Measurements from ENCODE around the gene HYPK.

Gene HYPK, protein sequence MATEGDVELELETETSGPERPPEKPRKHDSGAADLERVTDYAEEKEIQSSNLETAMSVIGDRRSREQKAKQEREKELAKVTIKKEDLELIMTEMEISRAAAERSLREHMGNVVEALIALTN

DNA sequence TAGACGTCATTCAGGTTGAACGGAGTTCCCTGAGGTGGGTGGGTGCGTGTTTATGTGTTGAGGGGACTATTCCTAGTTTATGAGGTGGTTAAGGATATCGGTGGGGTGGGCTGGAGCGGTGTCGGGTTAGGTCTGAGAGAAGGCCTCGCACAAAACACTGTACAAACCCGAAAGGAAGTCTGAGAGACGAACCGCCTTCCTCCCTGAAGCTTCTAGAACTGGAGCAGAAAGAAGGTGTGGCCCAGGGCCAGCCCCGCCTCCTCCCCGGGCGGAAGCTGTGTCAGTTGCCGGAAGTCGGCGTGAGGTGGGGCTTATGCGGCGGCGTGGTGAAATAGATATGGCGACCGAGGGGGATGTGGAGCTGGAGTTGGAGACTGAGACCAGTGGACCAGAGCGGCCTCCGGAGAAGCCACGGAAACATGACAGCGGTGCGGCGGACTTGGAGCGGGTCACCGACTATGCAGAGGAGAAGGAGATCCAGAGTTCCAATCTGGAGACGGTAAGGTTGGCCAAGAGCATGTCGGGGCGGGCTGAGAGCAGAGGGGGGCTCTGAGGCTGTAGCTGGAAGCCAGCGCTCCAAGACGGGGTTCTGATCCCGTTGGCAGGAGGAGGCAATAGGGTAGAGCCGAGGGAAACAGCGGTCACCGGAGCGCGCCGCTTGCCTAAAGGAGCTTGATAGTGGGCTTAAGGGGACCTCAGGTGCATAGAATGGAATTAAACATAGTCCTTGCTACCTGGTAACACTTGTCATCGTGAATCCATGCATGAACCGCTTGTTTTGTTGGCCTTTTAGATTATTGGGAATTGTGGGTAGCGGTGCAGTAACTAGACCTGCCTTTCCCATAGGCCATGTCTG is at the start of gene HYPK:
TSS of gene HYPK (plus strand) at position 314 of the 856 bp plus-strand sequence. CDS start at position 338, 24 bp downstream.
- ATAC-seq, result peak; percentile 97
- DNase-seq, result peak; percentile 91

DNA sequence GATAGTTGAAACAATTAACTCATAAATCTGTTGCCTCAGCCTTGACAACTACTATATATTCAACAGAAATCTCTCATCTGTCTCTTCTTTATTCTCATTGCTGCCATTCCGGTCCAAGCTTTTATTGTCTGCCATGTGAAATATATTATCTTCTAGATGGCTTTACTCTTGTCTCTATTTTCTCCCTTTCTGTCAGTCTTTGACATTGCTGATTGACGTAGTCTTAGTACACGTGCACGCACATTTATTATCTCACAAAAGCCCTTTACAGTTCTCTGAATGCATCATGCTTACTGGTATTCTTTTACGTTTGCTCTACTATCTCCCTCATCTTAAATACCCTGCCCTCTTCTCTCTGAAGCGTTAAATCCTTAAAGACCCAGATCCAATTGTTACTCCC is 48.5 kb upstream of the HYPK start:
- no peak for DNase-seq

DNA sequence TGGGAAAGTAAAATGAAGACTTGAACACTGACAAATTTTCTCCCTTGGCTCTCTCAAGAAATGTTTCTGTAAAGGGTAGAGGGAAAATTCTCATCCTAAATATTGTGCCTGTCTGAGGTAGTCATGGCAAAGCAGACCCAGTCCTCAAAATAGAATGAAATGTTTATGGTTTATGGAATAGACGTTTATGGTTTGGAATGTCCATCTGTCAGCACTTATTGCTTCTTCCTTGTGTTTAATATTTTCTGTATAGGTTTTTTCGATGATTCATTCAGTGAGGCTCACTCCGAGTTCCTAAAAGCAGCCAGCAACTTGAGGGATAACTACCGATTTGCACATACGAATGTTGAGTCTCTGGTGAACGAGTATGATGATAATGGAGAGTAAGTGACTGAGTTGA is 37.6 kb upstream of the HYPK start:
- DNase-seq, result no peak

More for the DNA sequence above, 48.5 kb upstream of the HYPK start:
- no peak for ATAC-seq

DNA sequence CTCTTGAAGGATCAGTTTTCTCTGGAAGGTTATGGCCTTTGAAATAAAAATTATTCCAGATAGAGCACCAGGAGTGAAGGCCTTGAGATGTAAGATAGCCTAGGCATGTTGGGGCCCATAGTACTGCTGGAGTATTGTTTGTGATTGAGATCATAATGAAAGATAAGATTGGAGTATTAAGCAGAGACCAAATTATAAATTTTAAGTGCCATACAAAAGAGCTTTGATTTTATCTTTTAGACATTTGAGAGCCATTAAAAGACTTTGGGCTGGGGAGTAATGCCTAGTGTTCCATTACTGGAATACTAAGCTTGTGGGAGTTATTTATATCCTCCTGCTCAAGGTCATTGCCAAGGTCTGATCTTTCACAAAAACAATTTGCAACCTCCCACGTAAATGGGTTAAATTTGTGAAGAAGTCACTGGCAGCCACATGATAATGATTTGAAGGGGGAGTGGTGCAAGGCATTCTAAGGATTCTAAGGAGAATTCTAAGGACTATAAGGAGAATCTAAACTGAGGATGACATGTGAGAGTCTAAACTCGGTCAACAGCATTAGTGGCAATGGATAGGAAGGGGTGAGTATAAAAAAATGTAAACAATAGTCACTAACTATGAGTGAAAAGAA is 36.5 kb upstream of the HYPK start:
- no peak for ATAC-seq
- DNase-seq, result no peak

More for the DNA sequence above, 37.6 kb upstream of the HYPK start:
- ATAC-seq, result no peak

DNA sequence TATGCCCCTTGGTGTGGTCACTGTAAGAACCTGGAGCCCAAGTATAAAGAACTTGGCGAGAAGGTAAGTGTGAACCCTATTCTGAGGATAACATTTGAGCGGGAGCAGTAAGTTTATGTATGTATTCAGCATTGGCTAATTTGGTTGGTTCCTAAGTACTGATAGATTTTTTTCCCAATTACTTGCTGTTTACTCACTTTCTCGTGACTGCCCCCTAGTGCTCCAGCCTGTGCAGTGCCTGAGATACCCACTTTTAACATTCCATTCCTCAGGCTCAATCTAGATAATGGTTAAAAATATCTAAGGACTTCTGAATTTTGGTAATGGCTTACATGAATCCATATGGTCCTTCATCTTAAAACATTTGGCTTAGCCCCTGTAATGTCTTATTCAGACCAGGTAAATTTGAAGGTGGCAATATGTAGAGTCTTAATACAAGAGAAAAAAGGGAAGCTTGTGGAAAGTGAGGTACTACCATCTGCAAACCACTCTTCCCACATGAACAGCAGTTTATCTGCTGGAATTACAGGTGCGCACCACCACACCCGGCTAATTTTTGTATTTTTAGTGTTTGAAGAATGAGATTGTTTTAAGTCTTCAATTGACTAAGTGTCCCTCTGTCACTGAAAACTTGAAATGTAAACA is 30.7 kb upstream of the HYPK start:
- ATAC-seq (peak; percentile 56), DNase-seq (peak; percentile 74)

DNA sequence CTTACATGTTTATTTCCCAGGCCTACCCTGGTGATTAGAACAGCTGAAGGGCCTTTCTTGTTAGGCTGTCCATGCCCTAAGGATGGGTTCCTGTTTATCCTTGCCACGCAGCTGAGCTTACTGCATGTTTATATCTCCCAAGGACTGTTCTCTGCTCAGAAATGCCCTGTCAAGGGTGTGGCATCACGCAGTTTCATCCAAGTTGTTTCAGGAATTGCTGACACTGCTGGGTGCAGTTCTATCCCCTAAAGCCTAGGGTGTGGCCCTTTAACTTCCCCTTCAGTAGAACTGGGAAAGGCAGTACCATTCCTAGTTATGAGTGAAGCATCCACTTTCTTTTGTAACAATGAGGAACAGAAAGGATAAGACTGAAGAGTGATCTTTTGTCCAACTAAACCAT is 28.6 kb upstream of the HYPK start:
- ATAC-seq, result no peak
- no peak for DNase-seq

DNA sequence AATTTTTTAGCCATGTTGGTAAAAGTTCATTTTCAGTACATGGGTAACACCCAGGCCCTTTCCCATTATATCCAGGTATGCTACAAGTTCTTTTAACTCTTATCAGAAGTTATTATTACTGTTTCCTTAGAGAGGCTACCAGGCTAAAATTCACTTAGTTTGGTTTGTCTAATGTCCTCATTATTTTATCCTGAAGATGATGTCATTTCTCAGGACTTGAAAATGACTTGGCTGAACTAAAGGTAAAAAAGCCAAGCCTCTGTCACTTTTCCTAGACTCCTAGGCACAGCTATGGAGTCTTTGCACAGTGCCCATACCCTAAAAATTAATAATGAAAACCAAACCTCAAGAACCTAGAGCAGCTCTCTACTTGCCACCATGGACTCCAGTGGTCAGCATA is 27.8 kb upstream of the HYPK start:
- ATAC-seq (no peak), DNase-seq (no peak)

DNA sequence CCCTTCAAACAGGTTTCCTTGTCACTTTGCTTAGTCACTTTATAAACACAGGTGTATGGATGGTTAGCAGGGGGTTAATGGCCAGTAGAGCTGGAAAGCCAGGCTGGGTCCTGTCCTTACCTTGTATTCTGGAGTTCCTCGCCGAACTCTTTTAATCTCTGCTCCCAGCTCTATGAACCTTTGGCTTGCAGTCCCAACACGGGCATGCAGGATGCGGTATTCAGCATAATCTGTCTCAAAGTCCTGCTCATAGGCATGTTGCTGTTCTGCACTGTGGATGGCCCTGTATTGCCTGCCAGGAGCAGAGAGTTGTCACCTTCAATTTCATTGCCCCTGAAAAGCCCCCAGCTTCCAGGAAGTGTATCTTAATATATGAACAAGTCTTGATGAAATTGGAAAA is 26.3 kb upstream of the HYPK start:
- ATAC-seq (no peak), DNase-seq (no peak)

DNA sequence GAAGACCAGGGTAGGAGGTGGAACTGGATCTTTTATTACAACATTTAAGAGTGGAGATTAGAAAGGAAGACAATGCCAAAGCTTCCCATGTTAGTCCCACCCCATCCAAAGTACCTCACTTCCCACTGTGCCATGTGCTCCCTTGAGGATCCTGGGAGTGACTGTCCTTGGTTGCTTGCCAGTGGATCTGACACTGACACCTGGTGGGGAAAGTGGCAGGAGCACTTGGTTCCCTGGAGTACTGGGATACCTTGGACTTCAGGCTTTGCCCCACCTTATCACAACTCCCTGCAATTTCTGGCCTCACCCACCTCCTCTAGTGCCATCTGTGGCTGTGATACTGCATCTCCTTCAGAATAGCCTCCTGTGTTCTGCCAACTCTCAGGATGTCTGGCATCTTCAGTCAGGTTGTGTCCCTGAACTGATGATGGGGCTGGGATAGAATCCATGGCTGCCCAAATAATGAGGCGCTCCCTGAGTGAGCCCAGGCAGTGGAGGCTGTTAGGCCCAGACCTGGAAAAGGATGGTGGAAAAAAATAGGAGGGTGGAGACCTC is 24.9 kb upstream of the HYPK start:
- ATAC-seq (no peak), DNase-seq (no peak)

DNA sequence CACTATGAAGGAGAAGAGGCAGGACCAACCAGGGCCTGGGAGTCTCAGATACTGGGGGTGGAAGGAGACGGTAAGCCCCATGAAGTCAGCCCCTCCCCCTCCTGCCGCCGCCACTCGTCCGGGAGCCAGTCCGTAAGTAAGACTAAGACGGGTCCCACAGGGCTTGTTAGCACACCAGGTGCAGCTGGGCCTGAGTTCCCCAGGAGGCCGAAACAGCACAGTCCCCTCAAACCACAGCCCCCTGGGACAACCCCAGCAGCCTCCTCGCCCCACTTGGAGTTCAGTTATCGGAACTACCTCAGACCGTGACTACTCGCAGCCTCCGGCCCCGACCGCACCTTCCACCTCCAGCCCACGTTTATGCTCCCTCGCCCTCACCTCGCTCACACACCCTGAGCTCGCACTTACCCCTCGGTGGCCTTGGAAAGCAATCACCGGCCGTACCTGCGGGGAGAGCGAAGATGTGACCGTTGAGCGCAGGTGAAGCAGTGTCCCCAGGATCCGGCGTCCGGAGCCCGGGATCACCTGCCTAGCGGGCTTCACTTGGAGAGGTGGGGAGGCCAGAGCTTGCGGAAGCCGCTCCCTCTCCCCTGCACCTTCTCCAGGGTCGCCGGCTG is 24.2 kb upstream of the HYPK start:
- ATAC-seq (peak; percentile 11), DNase-seq (peak; percentile 59)

DNA sequence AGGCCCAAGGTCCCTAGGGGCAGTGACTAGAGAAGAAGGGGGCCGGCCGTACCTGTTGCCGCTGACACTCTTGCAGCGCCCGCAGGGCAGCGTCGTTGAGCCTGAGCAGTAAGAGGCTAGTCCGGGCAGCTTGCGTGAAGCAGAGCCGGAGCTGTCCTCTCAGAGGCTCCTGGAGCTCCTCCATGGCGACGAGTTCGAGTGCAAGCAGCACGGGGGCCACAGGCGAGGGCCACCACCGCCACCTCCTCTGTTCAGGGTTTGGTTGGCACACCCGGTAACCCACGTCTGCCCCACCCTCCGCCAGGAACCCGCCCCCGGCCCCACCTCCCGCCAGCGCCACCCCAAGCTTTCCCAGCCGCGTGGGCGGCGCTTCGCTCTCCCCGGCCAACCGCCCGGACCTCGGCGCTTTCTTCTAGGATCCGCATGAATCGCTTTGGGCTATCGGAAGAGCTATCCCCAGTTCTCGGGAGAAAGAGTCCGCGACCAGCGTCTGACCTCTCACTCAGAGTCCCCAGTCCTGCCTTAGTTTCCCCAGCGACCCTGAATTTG is 23.6 kb upstream of the HYPK start, which contains the start of gene ELL3:
TSS of gene ELL3 (minus strand) at position 249 of the 549 bp plus-strand sequence. CDS start at position 184, 65 bp downstream.
- peak; percentile 85 for DNase-seq
- ATAC-seq, result peak; percentile 68

DNA sequence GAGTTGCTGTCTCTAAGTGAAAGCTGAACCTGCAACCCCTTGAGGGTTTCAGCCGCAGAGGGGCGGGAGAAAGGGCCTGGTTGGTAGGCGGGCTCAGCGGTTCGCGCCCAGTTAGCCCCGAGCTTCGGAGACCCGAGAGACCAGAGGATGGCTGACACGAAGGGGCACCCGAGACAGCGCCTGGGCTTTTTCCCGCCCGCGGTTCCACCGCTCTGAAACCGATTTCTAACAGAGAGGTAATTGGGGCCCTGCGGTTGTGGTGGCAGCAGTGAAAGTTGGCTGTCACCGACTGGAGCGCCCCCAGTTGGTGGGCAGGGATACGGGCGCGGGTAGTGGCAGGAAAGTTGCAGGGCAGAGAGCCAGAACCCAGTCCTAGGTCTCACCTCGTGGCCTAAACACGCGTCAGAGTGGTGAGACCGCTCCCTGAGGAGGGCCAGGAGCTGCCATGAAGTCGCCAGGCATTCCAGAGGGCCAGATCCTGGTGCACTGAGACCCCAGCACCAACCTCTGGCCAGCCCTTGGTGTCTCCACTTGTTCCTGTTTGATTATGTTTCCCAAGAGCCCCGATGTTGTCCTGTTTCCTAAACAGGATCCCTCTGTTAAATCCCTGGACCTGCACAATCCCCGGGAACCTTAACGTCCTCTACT is 23.0 kb upstream of the HYPK start:
- ATAC-seq, result peak; percentile 90
- DNase-seq, result peak; percentile 92

DNA sequence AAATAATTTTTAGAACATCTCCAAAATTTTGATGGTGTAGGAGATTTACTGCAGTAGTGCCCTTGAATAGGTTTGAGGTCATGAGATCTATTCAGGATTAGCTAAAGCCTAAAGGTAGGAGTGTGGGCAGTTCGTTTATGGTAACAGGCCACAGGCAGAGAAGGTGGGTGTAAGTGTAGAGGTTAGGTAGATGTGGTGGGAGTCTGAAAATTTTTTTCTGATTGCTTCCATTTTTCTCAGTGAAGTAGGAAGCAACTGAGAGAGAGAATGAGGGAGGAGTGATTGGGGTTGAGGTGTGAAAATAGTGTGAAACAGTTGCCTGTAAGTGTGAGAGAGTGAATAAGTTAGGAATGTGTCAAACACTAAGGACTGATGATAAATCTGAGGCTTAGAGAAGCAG is 21.4 kb upstream of the HYPK start:
- DNase-seq (no peak), ATAC-seq (no peak)

DNA sequence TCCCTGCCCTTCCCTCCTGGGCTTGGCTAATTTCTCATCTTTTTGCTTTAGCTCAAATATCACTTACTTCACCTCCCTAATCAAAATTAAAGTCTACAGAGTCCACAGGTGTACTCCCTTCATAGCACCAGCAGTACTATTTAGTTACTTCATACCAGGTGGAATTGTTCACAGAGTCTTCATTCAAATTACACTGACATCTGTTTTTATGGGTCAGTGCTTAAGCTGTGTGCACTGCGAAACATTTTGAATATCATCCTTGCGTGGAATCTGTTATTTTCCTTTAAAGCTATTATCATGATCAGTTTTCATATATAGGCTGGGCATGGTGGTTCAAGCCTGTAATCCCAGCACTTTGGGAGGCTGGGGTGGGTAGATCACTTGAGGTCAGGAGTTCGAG is 11.0 kb upstream of the HYPK start:
- ATAC-seq (no peak), DNase-seq (no peak)

DNA sequence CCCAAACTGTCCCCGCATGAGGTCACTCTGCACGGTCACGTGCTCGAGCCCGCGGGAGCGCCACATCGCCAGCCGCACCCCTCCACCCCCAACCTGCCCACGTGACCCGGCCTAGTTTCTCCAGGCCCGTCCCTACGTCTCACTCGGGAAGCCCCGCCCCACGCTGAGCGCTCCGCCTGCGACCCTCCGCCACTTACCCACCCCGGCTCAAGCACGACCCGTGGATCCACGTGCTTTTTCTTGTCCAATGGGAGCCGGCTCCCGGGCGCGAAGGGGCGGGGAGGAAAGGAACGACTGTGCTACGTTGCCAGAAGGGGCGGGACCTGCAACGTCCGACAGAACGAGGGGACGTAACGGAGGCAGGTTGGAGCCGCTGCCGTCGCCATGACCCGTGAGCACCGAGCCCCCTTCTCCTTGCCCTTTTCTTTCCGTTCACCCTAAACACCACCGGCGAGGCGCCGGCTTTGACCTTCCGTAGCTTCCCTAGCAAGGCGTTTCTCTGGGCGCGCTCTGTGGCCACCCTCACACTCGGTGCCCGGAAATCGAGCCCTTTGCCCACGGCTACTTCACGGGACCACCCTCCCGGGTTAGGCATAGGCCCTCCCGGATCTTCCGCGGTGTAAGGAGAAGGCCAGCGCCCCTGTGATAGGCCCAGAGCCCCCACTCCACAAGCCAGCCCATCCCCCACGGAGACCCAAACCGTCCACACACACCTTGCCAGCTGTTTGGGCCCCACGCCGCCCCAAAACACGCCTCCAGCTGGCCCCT is 8.2 kb upstream of the HYPK start, which contains the start of gene SERF2:
TSS of gene SERF2 (plus strand) at position 328 of the 768 bp plus-strand sequence. CDS start at position 385, 57 bp downstream.
- ATAC-seq, result peak; percentile 96

DNA sequence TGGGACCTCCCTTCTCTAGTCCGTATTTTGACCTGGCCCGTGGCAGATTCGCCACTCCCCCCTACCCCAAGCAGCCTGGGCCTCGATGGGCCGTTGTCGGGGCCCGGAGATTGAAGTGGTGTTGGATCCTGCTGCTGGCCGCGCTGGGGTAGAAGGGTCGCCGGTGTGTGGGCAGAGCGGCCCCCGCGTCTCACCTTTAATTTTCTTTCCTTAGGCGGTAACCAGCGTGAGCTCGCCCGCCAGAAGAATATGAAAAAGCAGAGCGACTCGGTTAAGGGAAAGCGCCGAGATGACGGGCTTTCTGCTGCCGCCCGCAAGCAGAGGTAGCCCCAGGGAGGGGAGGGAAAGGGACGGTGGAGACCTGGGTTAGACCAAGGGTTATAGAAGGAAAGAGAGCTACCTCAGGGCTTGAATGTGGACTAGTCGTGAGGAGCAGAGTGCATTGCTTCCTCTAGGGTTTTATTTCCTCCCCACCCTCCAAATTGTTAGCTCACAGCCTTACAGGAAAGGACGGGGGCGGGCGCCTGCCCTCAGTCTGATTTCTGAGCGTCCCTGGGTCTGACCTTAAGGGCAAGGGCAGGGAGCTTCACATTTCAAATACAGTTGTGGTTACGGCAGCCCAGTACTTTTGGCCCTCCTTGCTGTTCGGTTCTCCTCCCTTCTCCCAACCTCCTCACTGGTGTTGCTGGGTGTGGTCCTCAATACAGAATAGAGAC is 7.5 kb upstream of the HYPK start:
- no peak for ATAC-seq
- peak; percentile 55 for DNase-seq

More for the DNA sequence above, 8.2 kb upstream of the HYPK start, which contains the start of gene SERF2:
- peak; percentile 100 for DNase-seq

DNA sequence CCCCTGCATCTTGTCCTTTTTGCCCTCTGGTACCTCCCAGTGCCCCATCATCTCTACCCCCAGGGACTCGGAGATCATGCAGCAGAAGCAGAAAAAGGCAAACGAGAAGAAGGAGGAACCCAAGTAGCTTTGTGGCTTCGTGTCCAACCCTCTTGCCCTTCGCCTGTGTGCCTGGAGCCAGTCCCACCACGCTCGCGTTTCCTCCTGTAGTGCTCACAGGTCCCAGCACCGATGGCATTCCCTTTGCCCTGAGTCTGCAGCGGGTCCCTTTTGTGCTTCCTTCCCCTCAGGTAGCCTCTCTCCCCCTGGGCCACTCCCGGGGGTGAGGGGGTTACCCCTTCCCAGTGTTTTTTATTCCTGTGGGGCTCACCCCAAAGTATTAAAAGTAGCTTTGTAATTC is 6.8 kb upstream of the HYPK start:
- no peak for DNase-seq
- no peak for ATAC-seq

DNA sequence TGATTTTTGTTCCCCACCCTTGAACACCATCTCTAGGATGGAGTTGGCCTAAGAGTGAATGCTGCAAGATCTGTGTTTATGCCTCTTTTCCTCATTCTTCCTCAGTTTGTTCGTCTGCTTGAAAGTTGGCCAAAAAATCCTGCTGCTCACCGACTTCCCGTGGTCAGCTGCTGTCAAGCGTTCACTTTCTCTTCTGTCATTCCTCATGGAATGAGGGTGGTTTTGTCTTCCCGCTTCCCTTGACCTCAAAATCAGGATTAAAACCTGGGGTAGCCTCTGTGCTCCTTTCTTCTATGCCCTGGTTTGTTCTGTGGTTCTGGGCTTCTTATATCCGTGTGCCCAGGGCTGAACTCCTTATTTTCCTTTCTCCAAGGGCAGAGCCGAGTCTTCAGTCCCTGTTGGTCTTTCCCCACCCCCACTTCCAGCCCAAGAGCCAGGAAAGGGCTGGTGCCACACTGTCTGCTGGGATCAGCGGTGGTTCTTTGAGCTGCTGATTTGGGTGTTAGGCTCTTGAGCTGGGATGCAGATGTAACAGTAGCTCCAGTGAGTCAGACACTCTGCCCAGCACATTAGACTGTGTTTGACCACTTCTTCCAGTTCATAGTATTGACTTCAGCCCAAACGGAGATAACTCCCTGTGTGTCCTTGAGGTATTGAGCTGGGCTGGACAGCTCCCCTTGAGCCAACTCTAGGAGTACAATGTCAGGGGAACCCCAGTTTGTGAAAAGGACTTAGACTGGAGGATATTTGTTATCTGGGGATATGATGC is 5.9 kb upstream of the HYPK start:
- ATAC-seq (no peak), DNase-seq (no peak)

DNA sequence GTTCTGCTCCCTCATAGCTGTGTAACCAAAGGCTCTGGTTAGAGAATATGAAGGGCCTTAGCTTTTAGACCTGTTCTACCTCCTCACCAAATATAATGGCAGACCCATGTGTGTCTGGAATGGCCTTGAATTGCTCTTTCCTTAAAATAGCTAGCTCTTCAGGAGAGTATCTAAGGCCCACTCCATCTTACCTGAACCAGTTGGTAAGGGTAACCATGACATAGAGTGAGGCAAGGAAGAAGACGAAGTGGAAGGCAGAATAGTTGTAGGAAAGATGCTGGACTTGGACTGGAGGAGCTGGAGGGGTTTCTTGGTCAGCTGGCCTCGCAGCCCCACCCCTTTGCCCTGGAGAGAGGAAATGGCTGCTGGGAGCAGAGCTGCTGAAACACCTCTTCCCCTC is 5.2 kb upstream of the HYPK start:
- no peak for DNase-seq
- ATAC-seq, result no peak
